Pancreas (tissue), 10 donors: ENCODE results near the gene ZNF554. TPM values are rescaled to one million over a fixed set of nuclear protein-coding genes. Genes with fewer than 3 reads are reported as not detected.
A peak's percentile ranks its signal among the peaks of the same experiment; 100 is the strongest.

Source experiments
- ATAC-seq, 4 donors: fragments of 200-7000 bp; cut with Tn5 transposase; one replicate each; pipeline versions ENCODE4 v1.8.0 to v1.9.1; 2020; ENCODE audit warnings: mild to moderate bottlenecking in 4 of 4, moderate library complexity in 4 of 4
- DNase-seq, 6 donors: peaks; one replicate each; pipeline ENCODE4 v3.0.0-alpha.2; 2020
- FAIRE-seq: peaks from 2 replicates; lab custom pipeline; 2012; peaks lifted over from hg19 to GRCh38; lab: Jason Lieb, UNC
- H3K27ac ChIP-seq, 4 donors: fragments of 200-600 bp; sonication (generic); 1 replicate in 3 of 4; 2 replicates in 1 of 4; pipeline versions ENCODE4 v1.5.0 to v1.8.0; 2020
- H3K27me3 ChIP-seq, 4 donors: fragments of 200-600 bp; one replicate each; pipeline ENCODE4 v1.8.0; 2021
- H3K36me3 ChIP-seq, 3 donors: fragments of 200-600 bp; sonication (generic) in 1 of 3; one replicate each; pipeline versions ENCODE4 v1.5.0 to v1.8.0; 2020 to 2021
- H3K4me1 ChIP-seq, 3 donors: fragments of 200-600 bp; one replicate each; pipeline ENCODE4 v1.8.0; 2021
- H3K4me3 ChIP-seq, 4 donors: fragments of 200-600 bp; sonication (generic) in 2 of 4; one replicate each; pipeline versions ENCODE4 v1.5.0 to v1.8.0; 2020 to 2021
- H3K9me3 ChIP-seq, 4 donors: fragments of 200-600 bp; one replicate each; pipeline ENCODE4 v1.8.0; 2021
- WGBS, 2 donors: extraction: QIAGEN DNeasy Blood & Tissue Kit; methylation state at CpG; one replicate each; pipeline ENCODE4 v1.1.7; 2013; 5-methylcytosine and 5-hydroxymethylcytosine counted together
- intact Hi-C, 3 donors: fragments of 100-400 bp; cut with DNase I; formaldehyde crosslinking; loops; one replicate each; pipeline versions ENCODE4 v1.11.1 to v1.14.2; 2022
- polyA plus RNA-seq, 2 donors: library from polyadenylated mRNA; stranded (reverse); fragments of 200-250 nt; gene quantifications; one replicate each; pipeline ENCODE4 v1.2.3, GENCODE V29; 2013
- total RNA-seq, 6 donors: library from RNA; stranded (reverse); fragmentation: NEBNext Ultra II Directional in 4 of 6; extraction: Animal tissue kit (Norgen Biotek cat#: 25700) in 4 of 6; gene quantifications; one replicate each; pipeline versions ENCODE4 v1.2.1 to v1.2.4, GENCODE V29; 2021 to 2023
- TF ChIP-seq, protein P1 (sequence below), 4 donors: fragments of 200-600 bp; sonication (generic) in 3 of 4; IDR thresholded peaks; one replicate each; pipeline versions ENCODE4 v1.5.0 to v1.8.0; 2021; ENCODE audit warnings: antibody characterized with exemption in 4 of 4
- donor health status: healthy with polysubstance abuse.
- donor health status: DM: no; HTN: no; CAD: no; lungs with moderate emphysema.
- donor health status: DM: no; HTN: no; CAD: no.
- donor health status: control.
- donor health status: control.
- donor health status: Bipolar disorder and iron deficiency.
- donor health status: DM: yes; HTN: yes; CAD: no.
- donor health status: DM: no; HTN: no; CAD: no.
- donor health status: DM: no; HTN: no; CAD: no.
- donor health status: DM: yes; HTN: yes; CAD: no.

The ZNF554 gene
- total and polyA plus RNA-seq, 8 donors, result 2.6 to 5.2 (median 3.6) TPM

DNA sequence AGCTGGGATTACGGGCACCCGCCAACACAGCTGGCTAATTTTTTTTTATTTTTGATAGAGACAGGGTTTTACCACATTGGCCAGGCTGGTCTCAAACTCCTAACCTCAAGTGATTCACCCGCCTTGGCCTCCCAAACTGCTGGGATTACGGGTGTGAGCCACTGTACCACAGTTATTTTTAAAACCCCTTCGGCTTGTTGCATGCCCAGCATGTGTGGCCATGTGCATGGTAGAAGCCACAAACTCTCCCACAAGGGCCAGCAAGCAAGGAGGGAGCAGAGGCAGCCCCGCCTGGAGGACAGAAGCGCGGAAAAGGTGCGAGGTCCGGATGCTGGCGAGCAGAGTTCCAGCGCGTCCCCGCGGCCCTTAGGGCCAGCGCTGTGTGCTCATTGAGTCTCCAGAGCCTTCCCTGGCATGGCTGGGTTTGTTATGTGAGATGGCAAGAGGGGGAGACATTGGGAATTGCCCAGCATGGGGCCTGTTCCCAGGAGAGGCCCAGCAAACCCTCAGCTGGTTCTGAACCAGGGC lies 21.4 kb upstream of the ZNF554 start:
- ATAC-seq (no peak), FAIRE-seq (no peak), DNase-seq (no peak)
- no peak overlapping the region for H3K27ac ChIP-seq
- WGBS, 2 donors, result 96% methylated on average over 16 of the region's 16 CpGs
- no peaks in the 10 kb centered on the region for H3K4me1 ChIP-seq
- H3K36me3 ChIP-seq, result no peaks in the 10 kb centered on the region
- no peaks in the 10 kb centered on the region for H3K9me3 ChIP-seq
- H3K27me3 ChIP-seq, result no peaks in the 10 kb centered on the region
- no peak overlapping the region for H3K4me3 ChIP-seq
- TF ChIP-seq, protein P1, sequence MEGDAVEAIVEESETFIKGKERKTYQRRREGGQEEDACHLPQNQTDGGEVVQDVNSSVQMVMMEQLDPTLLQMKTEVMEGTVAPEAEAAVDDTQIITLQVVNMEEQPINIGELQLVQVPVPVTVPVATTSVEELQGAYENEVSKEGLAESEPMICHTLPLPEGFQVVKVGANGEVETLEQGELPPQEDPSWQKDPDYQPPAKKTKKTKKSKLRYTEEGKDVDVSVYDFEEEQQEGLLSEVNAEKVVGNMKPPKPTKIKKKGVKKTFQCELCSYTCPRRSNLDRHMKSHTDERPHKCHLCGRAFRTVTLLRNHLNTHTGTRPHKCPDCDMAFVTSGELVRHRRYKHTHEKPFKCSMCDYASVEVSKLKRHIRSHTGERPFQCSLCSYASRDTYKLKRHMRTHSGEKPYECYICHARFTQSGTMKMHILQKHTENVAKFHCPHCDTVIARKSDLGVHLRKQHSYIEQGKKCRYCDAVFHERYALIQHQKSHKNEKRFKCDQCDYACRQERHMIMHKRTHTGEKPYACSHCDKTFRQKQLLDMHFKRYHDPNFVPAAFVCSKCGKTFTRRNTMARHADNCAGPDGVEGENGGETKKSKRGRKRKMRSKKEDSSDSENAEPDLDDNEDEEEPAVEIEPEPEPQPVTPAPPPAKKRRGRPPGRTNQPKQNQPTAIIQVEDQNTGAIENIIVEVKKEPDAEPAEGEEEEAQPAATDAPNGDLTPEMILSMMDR (IDR thresholded peaks at IDR 0.05), result no peak
- intact Hi-C loops, result no loop called here

DNA sequence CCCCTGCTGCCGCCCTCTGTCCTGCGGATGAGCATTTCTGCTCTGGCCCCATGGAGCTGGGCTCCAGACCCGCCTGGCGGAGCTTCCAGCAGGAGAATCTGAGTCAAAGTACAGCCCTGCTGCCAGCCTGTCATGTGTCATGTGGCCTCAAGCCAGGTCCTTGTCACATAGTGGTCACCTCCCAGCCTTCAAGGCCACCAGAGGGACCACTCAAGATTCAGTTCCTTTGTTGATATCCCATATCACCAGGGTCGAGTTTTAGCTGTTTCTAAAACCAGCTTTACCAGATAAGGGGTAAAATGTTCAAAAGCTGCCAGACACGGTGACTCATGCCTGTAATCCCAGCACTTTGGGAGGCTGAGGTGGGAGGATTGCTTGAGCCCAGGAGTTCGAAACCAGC lies 20.9 kb upstream of the ZNF554 start:
- intact Hi-C loops, result no loop called here
- Histone ChIP-seq H3K36me3 (no peaks in the 10 kb centered on the region), H3K27me3 (no peaks in the 10 kb centered on the region), H3K4me3 (no peak overlapping the region), H3K4me1 (no peaks in the 10 kb centered on the region), H3K27ac (no peak overlapping the region), H3K9me3 (no peaks in the 10 kb centered on the region)
- TF ChIP-seq, protein P1 (IDR thresholded peaks at IDR 0.05), result no peak
- ATAC-seq (peak; percentile 44 to 80 (median 60)), FAIRE-seq (no peak), DNase-seq (peak in 3 of 6 donors; percentile 27 to 44 (median 34))
- 67 to 68% methylated on average over 7 of the region's 7 CpGs for WGBS, 2 donors

DNA sequence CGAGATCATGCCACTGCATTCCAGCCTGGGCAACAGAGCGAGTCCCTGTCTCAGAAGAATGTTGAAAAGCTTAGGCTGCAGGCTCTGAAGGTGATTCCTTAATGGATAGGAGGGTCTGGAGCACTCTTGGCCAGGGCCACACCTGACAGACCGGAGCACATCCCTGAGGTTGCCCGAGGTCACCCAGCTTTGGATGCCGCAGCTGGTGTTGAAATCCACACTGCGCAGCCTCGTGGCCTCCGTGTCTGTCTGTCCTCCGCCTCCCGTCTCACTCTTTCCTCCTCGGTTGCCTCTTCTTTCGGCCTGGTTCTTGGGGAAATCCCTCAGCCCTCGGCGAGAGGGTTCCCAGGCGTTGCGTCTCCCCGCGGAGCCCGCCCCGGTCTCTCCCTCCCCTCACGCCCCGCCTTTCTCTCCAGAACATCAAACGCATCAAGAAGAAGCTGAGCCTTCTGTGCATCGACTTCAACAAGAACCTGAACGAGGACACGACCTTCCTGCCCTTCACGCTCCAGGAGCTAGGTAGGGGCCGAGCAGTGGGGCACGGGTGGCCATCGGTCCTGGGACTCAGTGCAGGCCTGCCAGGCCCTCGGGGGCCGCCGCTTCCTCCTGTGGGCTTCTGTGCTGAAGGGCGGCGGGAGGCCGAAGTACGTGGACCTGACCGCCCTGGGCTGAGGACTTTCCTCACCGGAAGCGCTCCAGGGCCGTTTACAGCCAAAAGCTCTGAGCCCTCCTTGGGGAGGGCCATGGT lies 20.2 kb upstream of the ZNF554 start:
- TF ChIP-seq, protein P1 (IDR thresholded peaks at IDR 0.05), result no peak
- H3K4me1 ChIP-seq, result no peaks in the 10 kb centered on the region
- 95% methylated on average over 41 of the region's 41 CpGs for WGBS, 2 donors
- no peaks in the 10 kb centered on the region for H3K9me3 ChIP-seq
- H3K4me3 ChIP-seq, result no peak overlapping the region
- no peaks in the 10 kb centered on the region for H3K27me3 ChIP-seq
- H3K36me3 ChIP-seq, result no peaks in the 10 kb centered on the region
- DNase-seq (no peak), ATAC-seq (no peak), FAIRE-seq (no peak)
- intact Hi-C loops, result no loop called here
- no peak overlapping the region for H3K27ac ChIP-seq

DNA sequence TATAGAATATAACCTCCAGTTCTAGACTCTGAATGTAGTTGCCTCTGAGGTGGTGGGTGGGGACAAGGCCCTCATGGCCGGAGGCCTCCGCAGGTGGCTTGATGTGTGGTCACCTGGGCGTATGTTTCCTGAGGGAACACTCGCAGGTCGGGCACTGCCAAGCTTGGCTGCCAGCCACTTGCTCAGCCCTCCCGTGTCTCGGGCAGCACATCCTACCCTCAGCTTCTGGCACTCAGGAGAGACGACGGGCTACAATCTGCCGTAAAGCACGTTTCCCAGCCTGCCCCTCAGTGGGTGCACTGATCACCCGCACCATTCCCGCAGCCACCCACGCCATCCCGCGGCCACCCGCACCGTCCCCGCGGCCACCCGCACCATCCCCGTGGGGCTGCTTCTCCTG lies 19.2 kb upstream of the ZNF554 start:
- no peak for DNase-seq
- Histone ChIP-seq H3K36me3 (no peaks in the 10 kb centered on the region), H3K4me1 (no peaks in the 10 kb centered on the region), H3K27me3 (no peaks in the 10 kb centered on the region), H3K4me3 (no peak overlapping the region), H3K27ac (no peak overlapping the region), H3K9me3 (no peaks in the 10 kb centered on the region)
- no peak for ATAC-seq
- no peak for FAIRE-seq
- intact Hi-C loops, result no loop called here
- 92 to 93% methylated on average over 22 of the region's 22 CpGs for WGBS, 2 donors
- TF ChIP-seq, protein P1 (IDR thresholded peaks at IDR 0.05), result no peak

DNA sequence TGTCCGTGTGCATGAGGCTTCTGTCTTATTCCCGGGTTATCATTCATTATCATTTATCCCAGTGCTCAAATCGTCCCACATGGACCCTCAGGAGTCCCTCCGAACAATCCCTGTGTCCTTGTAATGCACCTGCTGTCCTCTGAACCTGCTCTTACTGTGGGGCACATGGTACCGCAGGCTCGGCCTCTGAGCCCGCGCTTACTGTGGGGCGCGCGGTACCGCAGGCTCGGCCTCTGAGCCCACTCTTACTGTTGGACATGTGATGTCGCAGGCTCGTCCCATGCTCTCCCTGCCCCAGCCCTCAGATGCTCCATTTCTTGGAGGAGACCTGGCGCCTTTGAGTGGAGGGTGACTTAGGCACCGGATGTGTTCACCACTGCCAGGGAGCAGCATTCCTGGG lies 16.8 kb upstream of the ZNF554 start:
- H3K36me3 ChIP-seq, result peaks cover 0 to 7% (median 0%) of the 10 kb centered on the region in 3 donors
- intact Hi-C loops, result no loop called here
- no peak for DNase-seq

More for the DNA sequence above, 16.8 kb upstream of the ZNF554 start:
- ATAC-seq (no peak), FAIRE-seq (no peak)
- 95 to 96% methylated on average over 17 of the region's 17 CpGs for WGBS, 2 donors
- no peaks in the 10 kb centered on the region for H3K27me3 ChIP-seq
- TF ChIP-seq, protein P1 (IDR thresholded peaks at IDR 0.05), result no peak
- no peaks in the 10 kb centered on the region for H3K4me1 ChIP-seq
- H3K9me3 ChIP-seq, result no peaks in the 10 kb centered on the region
- no peak overlapping the region for H3K27ac ChIP-seq
- no peak overlapping the region for H3K4me3 ChIP-seq
